Psoas muscle (tissue), 8 donors: ENCODE measurements around the gene FGGY. TPM values are rescaled to one million over a fixed set of nuclear protein-coding genes. Genes with fewer than 3 reads are reported as not detected.

Source experiments
- ATAC-seq, 4 donors: fragments of 200-7000 bp; cut with Tn5 transposase; one replicate each; pipeline ENCODE4 v1.9.1; 2020; ENCODE audit warnings: moderate library complexity in 3 of 4, mild to moderate bottlenecking in 2 of 4
- DNase-seq, 2 donors: peaks; one replicate each; pipeline ENCODE4 v3.0.0-alpha.2; 2020
- H3K27ac ChIP-seq: fragments of 200-600 bp; one replicate; pipeline ENCODE4 v1.8.0; 2022
- H3K27me3 ChIP-seq, 3 donors: fragments of 200-600 bp in 1 of 3; one replicate each; pipeline versions ENCODE4 v1.6.1 to v1.8.0; 2013 to 2022; ENCODE audit warnings: low read length in 2 of 3, mild to moderate bottlenecking in 2 of 3, moderate library complexity in 1 of 3; ENCODE audit not compliant: insufficient read depth in 3 of 3
- H3K36me3 ChIP-seq, 2 donors: fragments of 200-600 bp in 1 of 2; one replicate each; pipeline versions ENCODE4 v1.6.1 to v1.8.0; 2013 to 2022; ENCODE audit warnings: low read depth in 1 of 2, mild to moderate bottlenecking in 1 of 2, moderate library complexity in 1 of 2; ENCODE audit not compliant: insufficient read depth in 1 of 2
- H3K4me1 ChIP-seq: fragments of 200-600 bp; one replicate; pipeline ENCODE4 v1.8.0; 2022
- H3K4me3 ChIP-seq: fragments of 200-600 bp; one replicate; pipeline ENCODE4 v1.8.0; 2022; ENCODE audit warnings: mild to moderate bottlenecking
- H3K9me3 ChIP-seq: fragments of 200-600 bp; one replicate; pipeline ENCODE4 v1.8.0; 2022
- WGBS, 3 donors: extraction: QIAGEN DNeasy Blood & Tissue Kit; methylation state at CpG; one replicate each; pipeline versions ENCODE4 v1.1.6 to v1.1.7; 2013; 5-methylcytosine and 5-hydroxymethylcytosine counted together
- intact Hi-C, 2 donors: fragments of 100-400 bp; cut with DNase I; formaldehyde crosslinking; loops; one replicate each; pipeline versions ENCODE4 v1.11.0 to v1.14.2; 2022
- polyA plus RNA-seq, 3 donors: library from polyadenylated mRNA; stranded (reverse); fragments of 200-250 nt; gene quantifications; one replicate each; pipeline ENCODE4 v1.2.3, GENCODE V29; 2013
- total RNA-seq, 4 donors: library from RNA; stranded (reverse); fragmentation: NEBNext Ultra II Directional in 2 of 4; extraction: Animal tissue kit (Norgen Biotek cat#: 25700) in 2 of 4; gene quantifications; one replicate each; pipeline versions ENCODE4 v1.2.1 to v1.2.4, GENCODE V29; 2021 to 2023
- TF ChIP-seq, protein P1 (sequence below): fragments of 200-600 bp; IDR thresholded peaks from one replicate; pipeline ENCODE4 v1.8.0; 2022; ENCODE audit warnings: antibody characterized with exemption
- donor health status: healthy with polysubstance abuse.
- donor health status: DM: no; HTN: no; CAD: no; lungs with moderate emphysema.
- donor health status: Bipolar disorder and iron deficiency.
- donor health status: healthy.
- donor health status: DM: yes; HTN: yes; CAD: no.
- donor health status: DM: no; HTN: no; CAD: no.
- donor health status: DM: no; HTN: no; CAD: no.
- donor health status: DM: yes; HTN: yes; CAD: no.

FGGY gene
- total and polyA plus RNA-seq, 7 donors = 11.9 to 72.2 (median 46.5) TPM

DNA sequence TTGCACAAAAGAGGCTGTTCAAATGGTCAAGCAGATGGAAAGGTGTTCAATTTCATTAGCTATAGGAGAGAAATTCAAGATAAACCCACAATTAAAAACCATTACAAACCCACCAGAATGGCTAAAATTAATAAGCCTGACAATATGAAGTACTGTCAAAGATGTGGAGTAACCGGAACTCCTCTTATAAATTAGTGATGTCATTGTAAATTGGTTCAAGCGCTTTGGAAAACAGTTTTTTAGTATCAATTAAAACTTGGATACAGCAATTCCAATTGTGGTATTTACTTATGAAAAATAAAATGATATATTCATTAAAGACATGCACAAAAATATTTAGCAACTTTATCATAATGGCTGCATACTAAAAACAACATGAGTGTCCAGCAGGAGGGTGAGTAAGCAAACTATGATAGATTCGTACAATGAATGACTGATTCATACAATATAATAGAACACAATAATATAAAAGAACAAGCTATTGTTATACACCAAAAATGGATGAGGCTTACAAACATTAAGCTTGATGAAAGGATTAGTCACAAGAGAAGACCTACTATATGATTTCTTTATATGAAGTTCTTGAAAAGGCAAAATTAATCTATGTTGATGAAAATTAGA lies 38.4 kb upstream of the FGGY start:
- Histone ChIP-seq H3K9me3 (no peaks in the 10 kb centered on the region), H3K4me3 (no peak overlapping the region), H3K36me3 (no peaks in the 10 kb centered on the region), H3K27me3 (no peaks in the 10 kb centered on the region), H3K4me1 (peaks cover 22% of the 10 kb centered on the region), H3K27ac (no peak overlapping the region)
- WGBS, 3 donors = 94 to 98% (median 95%) methylated on average over 3 of the region's 3 CpGs
- TF ChIP-seq, protein P1, sequence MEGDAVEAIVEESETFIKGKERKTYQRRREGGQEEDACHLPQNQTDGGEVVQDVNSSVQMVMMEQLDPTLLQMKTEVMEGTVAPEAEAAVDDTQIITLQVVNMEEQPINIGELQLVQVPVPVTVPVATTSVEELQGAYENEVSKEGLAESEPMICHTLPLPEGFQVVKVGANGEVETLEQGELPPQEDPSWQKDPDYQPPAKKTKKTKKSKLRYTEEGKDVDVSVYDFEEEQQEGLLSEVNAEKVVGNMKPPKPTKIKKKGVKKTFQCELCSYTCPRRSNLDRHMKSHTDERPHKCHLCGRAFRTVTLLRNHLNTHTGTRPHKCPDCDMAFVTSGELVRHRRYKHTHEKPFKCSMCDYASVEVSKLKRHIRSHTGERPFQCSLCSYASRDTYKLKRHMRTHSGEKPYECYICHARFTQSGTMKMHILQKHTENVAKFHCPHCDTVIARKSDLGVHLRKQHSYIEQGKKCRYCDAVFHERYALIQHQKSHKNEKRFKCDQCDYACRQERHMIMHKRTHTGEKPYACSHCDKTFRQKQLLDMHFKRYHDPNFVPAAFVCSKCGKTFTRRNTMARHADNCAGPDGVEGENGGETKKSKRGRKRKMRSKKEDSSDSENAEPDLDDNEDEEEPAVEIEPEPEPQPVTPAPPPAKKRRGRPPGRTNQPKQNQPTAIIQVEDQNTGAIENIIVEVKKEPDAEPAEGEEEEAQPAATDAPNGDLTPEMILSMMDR = no peak
- intact Hi-C loops = no loop called here
- ATAC-seq (no peak), DNase-seq (no peak)

GRCh38 chr1:59261537-59261936 lies 35.4 kb upstream of the FGGY start:
- DNase-seq = no peak
- no peaks in the 10 kb centered on the region for H3K9me3 ChIP-seq
- WGBS, 3 donors = 58 to 65% (median 62%) methylated on average over 1 of the region's 1 CpG
- TF ChIP-seq, protein P1 = no peak
- intact Hi-C loops = no loop called here
- H3K4me1 ChIP-seq = peaks cover 29% of the 10 kb centered on the region
- peak overlapping the region; percentile 51 for H3K27ac ChIP-seq
- ATAC-seq = peak in 1 of 4 donors; percentile 53
- no peaks in the 10 kb centered on the region for H3K36me3 ChIP-seq
- no peaks in the 10 kb centered on the region for H3K27me3 ChIP-seq
- H3K4me3 ChIP-seq = no peak overlapping the region

DNA sequence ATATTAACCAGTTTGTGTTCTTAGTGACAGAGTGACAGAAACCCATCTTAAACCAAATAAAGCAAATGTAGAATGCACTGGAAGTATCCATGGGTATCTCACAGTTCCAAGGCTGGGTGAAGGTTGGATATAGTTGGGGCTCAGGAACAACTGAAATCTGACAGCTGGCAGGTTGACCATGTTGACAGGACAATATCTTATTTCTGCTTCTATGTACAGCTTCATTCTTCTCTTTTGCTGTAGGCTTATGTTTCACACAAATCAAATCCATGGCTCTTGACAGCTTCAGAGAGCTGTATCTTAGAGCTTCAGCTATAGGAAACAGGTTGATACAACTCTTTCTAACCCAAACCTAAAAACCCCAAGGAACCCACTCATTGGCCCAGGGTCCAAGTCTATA lies 34.3 kb upstream of the FGGY start:
- H3K27ac ChIP-seq = no peak overlapping the region
- intact Hi-C loops = no loop called here
- TF ChIP-seq, protein P1 = no peak
- no peaks in the 10 kb centered on the region for H3K9me3 ChIP-seq
- no peak for DNase-seq
- ATAC-seq = peak in 1 of 4 donors; percentile 57
- no peak overlapping the region for H3K4me3 ChIP-seq
- H3K27me3 ChIP-seq = no peaks in the 10 kb centered on the region
- H3K36me3 ChIP-seq = no peaks in the 10 kb centered on the region
- peaks cover 33% of the 10 kb centered on the region for H3K4me1 ChIP-seq

GRCh38 chr1:59263111-59263510 lies 33.8 kb upstream of the FGGY start:
- ATAC-seq (no peak), DNase-seq (no peak)
- H3K36me3 ChIP-seq = no peaks in the 10 kb centered on the region
- TF ChIP-seq, protein P1 = no peak
- H3K27ac ChIP-seq = no peak overlapping the region
- H3K27me3 ChIP-seq = no peaks in the 10 kb centered on the region
- H3K4me3 ChIP-seq = no peak overlapping the region
- peaks cover 33% of the 10 kb centered on the region for H3K4me1 ChIP-seq
- no peaks in the 10 kb centered on the region for H3K9me3 ChIP-seq
- intact Hi-C loops = no loop called here

GRCh38 chr1:59265622-59266021 lies 31.3 kb upstream of the FGGY start:
- no peaks in the 10 kb centered on the region for H3K27me3 ChIP-seq
- TF ChIP-seq, protein P1 = no peak
- ATAC-seq (no peak), DNase-seq (no peak)
- peaks cover 33% of the 10 kb centered on the region for H3K4me1 ChIP-seq
- H3K9me3 ChIP-seq = no peaks in the 10 kb centered on the region
- H3K4me3 ChIP-seq = no peak overlapping the region
- H3K36me3 ChIP-seq = no peaks in the 10 kb centered on the region
- intact Hi-C loops = no loop called here
- H3K27ac ChIP-seq = no peak overlapping the region
- 65 to 78% (median 72%) methylated on average over 4 of the region's 4 CpGs for WGBS, 3 donors
